HG03378 (cell line): ENCODE data around the gene MRPS16.

Experiments
- ATAC-seq: cut with Tn5 transposase; IDR thresholded peaks from one replicate; pipeline ENCODE4 v1.9.1; 2021; ENCODE audit warnings: mild to moderate bottlenecking, moderate library complexity; ENCODE audit not compliant: unreplicated experiment

MRPS16 gene

GRCh38 chr10:73244866-73245477 is 7.5 kb downstream of the MRPS16 start:
- no peak for ATAC-seq

- no peak for ATAC-seq
These were observed 12.5 kb downstream of the MRPS16 start for GRCh38 chr10:73239908-73240307.

- no peak for ATAC-seq
These were observed 13.4 kb downstream of the MRPS16 start for GRCh38 chr10:73238990-73239566.

- no peak for ATAC-seq
These were observed 17.7 kb downstream of the MRPS16 start for GRCh38 chr10:73234695-73235094.

GRCh38 chr10:73233883-73234282 is 18.6 kb downstream of the MRPS16 start:
- no peak for ATAC-seq

- ATAC-seq: no peak
These were observed 19.6 kb downstream of the MRPS16 start for GRCh38 chr10:73232887-73233286.

- no peak for ATAC-seq
These were observed 22.9 kb downstream of the MRPS16 start for GRCh38 chr10:73229567-73229966.

GRCh38 chr10:73228247-73228646 is 24.2 kb downstream of the MRPS16 start:
- ATAC-seq: no peak

GRCh38 chr10:73226663-73227062 is 25.8 kb downstream of the MRPS16 start:
- no peak for ATAC-seq

- ATAC-seq: no peak
These were observed 26.9 kb downstream of the MRPS16 start for GRCh38 chr10:73225518-73225917.

GRCh38 chr10:73220989-73221388 is 31.5 kb downstream of the MRPS16 start:
- ATAC-seq: no peak

- ATAC-seq: no peak
These were observed 33.1 kb downstream of the MRPS16 start for GRCh38 chr10:73219384-73219783.

- no peak for ATAC-seq
These were observed 33.8 kb downstream of the MRPS16 start for GRCh38 chr10:73218431-73219191.

- ATAC-seq: no peak
These were observed 34.8 kb downstream of the MRPS16 start for GRCh38 chr10:73217628-73218027.

- ATAC-seq: no peak
These were observed 36.7 kb downstream of the MRPS16 start for GRCh38 chr10:73215749-73216148.

GRCh38 chr10:73211106-73211811 is 41.2 kb downstream of the MRPS16 start:
- no peak for ATAC-seq

GRCh38 chr10:73210395-73211105 is 41.9 kb downstream of the MRPS16 start:
- ATAC-seq: no peak

- no peak for ATAC-seq
These were observed 42.7 kb downstream of the MRPS16 start for GRCh38 chr10:73209705-73210104.

- ATAC-seq: no peak
These were observed 44.6 kb downstream of the MRPS16 start for GRCh38 chr10:73207883-73208282.

GRCh38 chr10:73206385-73206784 is 46.1 kb downstream of the MRPS16 start:
- no peak for ATAC-seq

GRCh38 chr10:73205890-73206289 is 46.6 kb downstream of the MRPS16 start:
- ATAC-seq: no peak
